ENCODE measurements around the gene CDT1.

- TF ChIP-seq GATA2 (IDR thresholded peaks at IDR 0.05; ENCODE audit: low read depth, low read length) (no peak), GATA3 (IDR thresholded peaks at IDR 0.05; ENCODE audit: low read depth, low read length) (no peak)
Observed at GRCh38 chr16:88836791-88837190, 33.2 kb downstream of the CDT1 start.

Data from SH-SY5Y (cell line).